Endothelial cell (in vitro differentiated cells): ENCODE data around the gene ADAMTS2. TPM values are rescaled to one million over a fixed set of nuclear protein-coding genes. Genes with fewer than 3 reads are reported as not detected.

Experiments
- DNase-seq: peaks from one replicate; pipeline ENCODE4 v3.0.0; 2021; ENCODE audit warnings: low spot score
- H3K27ac Mint-ChIP-seq: one replicate; pipeline ENCODE4 v1.8.0; 2021; ENCODE audit warnings: mixed read lengths, inconsistent platforms; ENCODE audit not compliant: unreplicated experiment
- H3K27me3 Mint-ChIP-seq: one replicate; pipeline ENCODE4 v1.8.0; 2021; ENCODE audit warnings: mild to moderate bottlenecking, moderate library complexity, mixed read lengths, inconsistent platforms; ENCODE audit not compliant: unreplicated experiment
- H3K36me3 Mint-ChIP-seq: one replicate; pipeline ENCODE4 v1.8.0; 2021; ENCODE audit warnings: mild to moderate bottlenecking, low read depth, mixed read lengths, inconsistent platforms; ENCODE audit not compliant: unreplicated experiment
- H3K4me1 Mint-ChIP-seq: one replicate; pipeline ENCODE4 v1.8.0; 2021; ENCODE audit warnings: mild to moderate bottlenecking, mixed read lengths, inconsistent platforms; ENCODE audit not compliant: unreplicated experiment
- H3K4me3 Mint-ChIP-seq: one replicate; pipeline ENCODE4 v1.8.0; 2021; ENCODE audit warnings: mild to moderate bottlenecking, mixed read lengths, inconsistent platforms; ENCODE audit not compliant: unreplicated experiment
- H3K9me3 Mint-ChIP-seq: one replicate; pipeline ENCODE4 v1.8.0; 2021; ENCODE audit warnings: mixed read lengths, inconsistent platforms; ENCODE audit not compliant: unreplicated experiment
- total RNA-seq: library from RNA; stranded (reverse); fragmentation: NEBNext Ultra II Directional; extraction: Animal tissue kit (Norgen Biotek cat#: 25700); gene quantifications from one replicate; pipeline ENCODE4 v1.2.1, GENCODE V29; 2021; ENCODE audit not compliant: unreplicated experiment
- TF ChIP-seq, protein P1 (sequence below): fragments of 200-600 bp; sonication (generic); IDR thresholded peaks from one replicate; pipeline ENCODE4 v1.5.0; 2021; ENCODE audit warnings: antibody characterized with exemption; ENCODE audit not compliant: unreplicated experiment

The ADAMTS2 gene
- total RNA-seq, 1 donor from 2014 or later = 1.5 TPM

DNA sequence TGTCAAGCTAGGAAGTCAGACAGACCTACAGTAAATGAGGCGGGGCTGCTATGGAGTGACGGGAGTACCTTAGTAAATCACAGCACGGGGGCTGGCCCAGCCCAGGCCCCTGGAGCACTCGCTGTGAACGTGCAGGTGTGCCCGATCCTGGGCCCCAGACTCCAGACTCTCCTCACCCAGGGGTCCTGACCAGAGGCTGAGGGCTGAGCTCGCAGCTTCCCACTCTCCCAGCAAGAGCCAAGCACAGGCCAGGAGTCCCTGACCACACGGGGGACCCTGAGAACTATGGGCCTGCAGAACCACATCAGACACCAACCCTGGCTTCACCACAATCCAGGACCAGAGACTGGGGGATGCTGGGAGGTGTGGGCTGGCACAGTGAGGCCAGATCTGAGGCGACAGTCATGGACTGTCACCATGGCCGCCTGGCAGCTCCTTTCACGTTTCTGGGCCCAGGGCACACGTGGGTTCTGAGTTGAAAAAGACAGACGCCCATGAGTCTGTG, 73.4 kb downstream of the ADAMTS2 start:
- Mint-ChIP-seq H3K27ac (no peak overlapping the region), H3K9me3 (no peaks in the 10 kb centered on the region), H3K4me3 (no peak overlapping the region), H3K4me1 (peaks cover 9% of the 10 kb centered on the region), H3K36me3 (peaks cover 4% of the 10 kb centered on the region), H3K27me3 (peaks cover 4% of the 10 kb centered on the region)
- no peak for DNase-seq
- TF ChIP-seq, protein P1, sequence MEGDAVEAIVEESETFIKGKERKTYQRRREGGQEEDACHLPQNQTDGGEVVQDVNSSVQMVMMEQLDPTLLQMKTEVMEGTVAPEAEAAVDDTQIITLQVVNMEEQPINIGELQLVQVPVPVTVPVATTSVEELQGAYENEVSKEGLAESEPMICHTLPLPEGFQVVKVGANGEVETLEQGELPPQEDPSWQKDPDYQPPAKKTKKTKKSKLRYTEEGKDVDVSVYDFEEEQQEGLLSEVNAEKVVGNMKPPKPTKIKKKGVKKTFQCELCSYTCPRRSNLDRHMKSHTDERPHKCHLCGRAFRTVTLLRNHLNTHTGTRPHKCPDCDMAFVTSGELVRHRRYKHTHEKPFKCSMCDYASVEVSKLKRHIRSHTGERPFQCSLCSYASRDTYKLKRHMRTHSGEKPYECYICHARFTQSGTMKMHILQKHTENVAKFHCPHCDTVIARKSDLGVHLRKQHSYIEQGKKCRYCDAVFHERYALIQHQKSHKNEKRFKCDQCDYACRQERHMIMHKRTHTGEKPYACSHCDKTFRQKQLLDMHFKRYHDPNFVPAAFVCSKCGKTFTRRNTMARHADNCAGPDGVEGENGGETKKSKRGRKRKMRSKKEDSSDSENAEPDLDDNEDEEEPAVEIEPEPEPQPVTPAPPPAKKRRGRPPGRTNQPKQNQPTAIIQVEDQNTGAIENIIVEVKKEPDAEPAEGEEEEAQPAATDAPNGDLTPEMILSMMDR = no peak

DNA sequence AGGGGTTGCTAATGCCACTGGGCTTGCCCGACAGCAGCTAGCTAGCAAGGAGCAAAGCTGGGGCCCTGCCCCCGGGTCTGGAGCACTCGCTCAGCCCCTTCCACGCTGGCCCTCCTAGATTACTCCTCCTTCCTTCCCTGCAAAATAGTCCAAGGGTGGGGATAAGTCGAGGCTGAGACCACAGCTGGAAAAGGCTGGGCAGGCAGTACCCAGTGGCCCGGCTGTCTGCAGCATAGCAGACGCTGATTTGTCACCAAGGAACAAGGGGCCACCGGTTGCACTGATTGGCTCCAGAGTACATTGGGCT, 73.9 kb downstream of the ADAMTS2 start:
- TF ChIP-seq, protein P1 = no peak
- H3K36me3 Mint-ChIP-seq = peaks cover 4% of the 10 kb centered on the region
- H3K9me3 Mint-ChIP-seq = no peaks in the 10 kb centered on the region
- DNase-seq = no peak
- H3K4me1 Mint-ChIP-seq = peaks cover 9% of the 10 kb centered on the region
- H3K27me3 Mint-ChIP-seq = peaks cover 4% of the 10 kb centered on the region
- no peak overlapping the region for H3K27ac Mint-ChIP-seq
- no peak overlapping the region for H3K4me3 Mint-ChIP-seq

- TF ChIP-seq, protein P1 = no peak
- H3K9me3 Mint-ChIP-seq = no peaks in the 10 kb centered on the region
- DNase-seq = no peak
- peaks cover 9% of the 10 kb centered on the region for H3K4me1 Mint-ChIP-seq
- peaks cover 4% of the 10 kb centered on the region for H3K27me3 Mint-ChIP-seq
- H3K4me3 Mint-ChIP-seq = no peak overlapping the region
- H3K36me3 Mint-ChIP-seq = peaks cover 4% of the 10 kb centered on the region
- no peak overlapping the region for H3K27ac Mint-ChIP-seq
These were observed 74.5 kb downstream of the ADAMTS2 start for GRCh38 chr5:179270581-179271427.

GRCh38 chr5:179269781-179270543, 75.3 kb downstream of the ADAMTS2 start:
- Mint-ChIP-seq H3K4me3 (no peak overlapping the region), H3K36me3 (peaks cover 4% of the 10 kb centered on the region), H3K9me3 (no peaks in the 10 kb centered on the region), H3K27ac (no peak overlapping the region), H3K27me3 (peaks cover 2% of the 10 kb centered on the region), H3K4me1 (peaks cover 9% of the 10 kb centered on the region)
- TF ChIP-seq, protein P1 = no peak
- no peak for DNase-seq
